ENCODE measurements around the gene ITPR3.

ITPR3 gene

GRCh38 chr6:33722103-33722623, 101.0 kb downstream of the ITPR3 start:
- DNase-seq = no peak

GRCh38 chr6:33723371-33724085, 102.4 kb downstream of the ITPR3 start:
- no peak for DNase-seq

DNA sequence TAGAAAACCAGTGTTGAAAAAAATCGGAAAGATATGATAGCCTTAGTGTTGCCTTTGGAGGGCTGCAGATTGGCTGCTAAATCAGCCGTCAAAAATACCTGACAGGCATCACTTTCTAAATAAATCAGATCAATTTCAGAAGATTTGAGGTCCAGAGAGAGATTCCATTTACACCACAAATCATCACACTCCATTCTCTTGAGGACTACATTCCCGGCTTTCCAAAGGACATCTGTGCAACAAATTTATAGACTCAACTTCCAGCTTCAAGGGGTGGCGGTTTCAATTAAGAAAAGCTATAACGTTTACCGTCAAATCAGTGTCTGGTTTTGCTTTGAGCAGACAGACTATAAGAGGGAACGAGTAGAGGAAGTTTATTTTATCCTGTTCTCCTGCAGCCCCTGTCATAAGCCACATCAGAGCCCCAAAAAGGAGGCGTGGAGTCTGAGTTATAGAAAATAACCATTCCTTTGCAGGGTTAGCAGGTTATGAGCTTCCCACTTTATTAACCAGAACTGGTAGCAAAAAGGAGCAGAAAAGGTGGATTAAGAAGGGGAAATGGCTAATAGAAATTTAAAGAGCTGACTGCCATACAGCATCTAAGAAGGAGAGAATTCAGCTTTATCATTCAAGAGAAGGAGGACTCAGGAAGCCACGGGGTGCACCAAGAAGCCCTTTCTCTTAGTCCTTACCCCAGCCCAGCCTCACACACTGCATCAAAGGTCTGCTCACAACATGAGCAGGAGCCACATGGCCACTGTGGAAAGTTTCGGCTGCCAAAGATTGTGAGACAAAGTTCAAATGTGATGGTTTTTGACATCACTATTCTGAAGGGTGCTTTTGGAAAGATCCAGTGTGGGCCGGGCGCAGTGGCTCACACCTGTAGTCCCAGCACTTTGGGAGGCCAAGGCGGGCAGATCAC, 103.2 kb downstream of the ITPR3 start:
- DNase-seq = peak in 3 of 6 experiments; percentile 26 to 37 (median 33)

- no peak for DNase-seq
Observed at GRCh38 chr6:33725222-33725621, 104.1 kb downstream of the ITPR3 start.

GRCh38 chr6:33725891-33726673, 105.0 kb downstream of the ITPR3 start:
- no peak for DNase-seq

- no peak for DNase-seq
Observed at GRCh38 chr6:33726696-33727095, 105.6 kb downstream of the ITPR3 start.

- no peak for DNase-seq
Observed at GRCh38 chr6:33727126-33727525, 106.0 kb downstream of the ITPR3 start.

- DNase-seq = no peak
Observed at GRCh38 chr6:33727932-33728331, 106.8 kb downstream of the ITPR3 start.

- DNase-seq = no peak
Observed at GRCh38 chr6:33728438-33728837, 107.3 kb downstream of the ITPR3 start.

DNA sequence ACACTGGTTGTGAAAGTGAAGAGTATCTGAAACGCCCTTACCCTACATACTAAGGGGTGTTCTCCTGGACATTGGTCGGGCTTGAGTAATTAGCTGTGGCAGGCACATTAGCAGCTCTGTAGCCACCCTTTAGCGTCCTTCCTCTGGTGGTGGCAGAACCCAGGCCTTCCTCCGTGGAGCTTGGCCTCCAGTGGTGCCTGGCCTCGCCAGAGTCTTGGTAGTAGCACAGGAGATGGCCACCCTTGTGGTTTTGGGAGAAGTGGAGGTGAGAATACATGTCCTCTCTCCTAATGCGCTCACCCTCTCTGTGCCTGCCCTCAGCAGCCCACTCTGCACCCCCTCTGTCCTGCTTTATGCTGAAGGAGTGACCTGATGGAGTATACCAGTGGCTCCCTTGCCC, 107.9 kb downstream of the ITPR3 start:
- DNase-seq = no peak

DNA sequence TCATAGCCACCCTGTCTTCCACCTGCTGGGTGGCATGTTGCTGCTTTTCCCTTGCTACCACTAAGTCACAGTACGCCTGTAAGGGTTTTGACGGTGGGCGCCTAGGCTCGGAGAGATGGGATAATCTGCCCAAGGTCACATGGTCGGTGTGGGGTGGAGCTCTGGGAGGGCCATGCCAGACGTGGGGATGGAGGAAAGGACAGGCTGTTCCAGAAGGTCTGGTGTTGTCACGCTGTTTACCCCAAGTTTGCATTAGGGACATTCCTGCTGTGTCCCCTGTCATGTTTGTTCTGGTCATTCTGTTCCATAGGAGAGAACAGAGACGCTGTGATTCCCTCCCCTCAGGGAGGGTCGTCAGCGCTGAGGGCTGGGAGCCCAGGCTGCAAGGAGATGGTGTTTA, 109.5 kb downstream of the ITPR3 start:
- no peak for DNase-seq

DNA sequence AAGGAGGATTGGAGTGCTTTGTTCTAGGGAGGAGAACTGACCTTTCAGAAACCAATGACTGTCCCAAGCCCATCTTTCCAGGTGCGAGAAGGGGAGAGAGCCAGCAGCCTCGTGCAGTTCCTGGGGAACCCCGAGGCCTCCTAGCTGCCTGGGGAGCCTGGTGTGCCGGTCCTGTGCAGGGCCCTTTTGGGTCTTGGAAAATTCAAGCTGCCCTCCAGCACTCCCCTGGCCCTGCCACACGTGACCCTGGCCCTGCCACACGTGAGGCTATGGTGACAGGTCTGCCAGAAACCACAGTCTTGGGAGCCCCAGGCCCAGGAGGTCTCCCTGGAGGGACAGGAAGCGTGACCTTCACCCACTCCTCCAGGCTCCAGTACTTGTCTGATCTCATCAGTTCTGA, 109.9 kb downstream of the ITPR3 start:
- DNase-seq = no peak

GRCh38 chr6:33731751-33732282, 110.7 kb downstream of the ITPR3 start:
- no peak for DNase-seq

- DNase-seq = no peak
Observed at GRCh38 chr6:33732385-33732784, 111.3 kb downstream of the ITPR3 start.

GRCh38 chr6:33732817-33733708, 111.9 kb downstream of the ITPR3 start:
- DNase-seq = no peak

DNA sequence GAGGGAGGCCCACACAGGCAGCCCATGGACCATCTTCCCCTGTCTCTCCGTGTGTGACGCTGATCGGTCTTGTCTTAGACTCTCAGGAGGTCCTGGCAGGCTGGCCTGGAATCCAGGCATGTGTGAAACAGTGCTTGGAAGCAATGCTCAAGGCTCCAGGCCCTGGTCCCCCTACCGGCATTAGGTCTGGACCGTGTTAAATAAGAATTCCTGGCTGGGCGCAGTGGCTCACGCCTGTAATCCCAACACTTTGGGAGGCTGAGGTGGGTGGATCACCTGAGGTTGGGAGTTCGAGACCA, 112.5 kb downstream of the ITPR3 start:
- DNase-seq = no peak

- DNase-seq = no peak
Observed at GRCh38 chr6:33735216-33735615, 114.1 kb downstream of the ITPR3 start.

GRCh38 chr6:33737267-33738026, 116.3 kb downstream of the ITPR3 start:
- DNase-seq = no peak

DNA sequence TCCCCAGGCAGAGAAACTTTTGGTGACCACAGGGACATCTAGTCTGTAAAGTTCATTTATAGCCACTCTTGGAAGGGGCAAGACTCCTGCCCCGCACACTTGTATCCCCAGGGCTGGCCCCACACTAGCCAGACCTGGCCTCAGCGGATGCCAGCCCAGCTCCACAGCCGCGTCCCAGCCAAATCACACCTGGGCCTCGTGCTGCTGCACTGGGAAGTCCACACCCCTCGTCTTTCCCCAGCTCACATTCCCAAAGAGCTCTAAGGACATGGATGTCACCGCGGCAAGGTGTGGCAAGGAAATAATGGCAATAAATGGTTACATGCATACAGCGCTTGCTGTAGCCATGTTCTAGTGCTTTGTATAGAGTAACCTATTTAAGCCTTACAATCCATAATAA, 117.0 kb downstream of the ITPR3 start:
- DNase-seq = no peak

DNA sequence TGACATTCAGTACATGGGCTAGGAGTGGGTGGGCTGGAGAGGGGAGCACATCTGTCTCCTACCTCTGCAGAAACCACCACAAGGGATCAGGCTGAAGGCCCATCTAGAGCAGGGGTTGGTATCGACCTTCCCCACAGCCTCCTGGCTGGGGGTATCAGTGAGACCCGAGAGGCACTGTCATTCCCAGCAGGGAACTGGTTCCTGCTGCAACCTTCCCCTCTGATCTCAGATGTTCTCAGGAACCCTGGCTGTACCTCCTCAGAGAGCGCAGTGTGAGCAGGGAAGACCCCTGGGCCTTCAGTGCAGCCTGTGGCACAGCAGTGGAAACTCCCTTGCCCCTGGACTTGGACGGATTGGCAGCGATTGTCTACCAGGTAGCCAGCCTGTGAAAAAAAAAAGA, 117.8 kb downstream of the ITPR3 start:
- DNase-seq = no peak

- no peak for DNase-seq
Observed at GRCh38 chr6:33739571-33739970, 118.4 kb downstream of the ITPR3 start.
